ENCODE results near the gene NAV1. TPM values are rescaled to one million over a fixed set of nuclear protein-coding genes. Genes with fewer than 3 reads are reported as not detected.

Gene NAV1
- total and polyA plus RNA-seq, 9 of the 15 experiments (the other 6 are each of a cell fraction or from before 2014, with no cell fraction given), result 0.91 to 16.8 (median 3.2) TPM

GRCh38 chr1:201537467-201537866 lies 1.5 kb upstream of the NAV1 start:
- H3K27ac ChIP-seq (ENCODE audit: extremely low read depth, low read depth, low read length), result no peak overlapping the region
- 33% methylated on average over 4 of the region's 4 CpGs for WGBS (ENCODE audit: insufficient coverage, low coverage, missing lambda C conversion rate)
- no peak overlapping the region for H3K9ac ChIP-seq (ENCODE audit: insufficient read depth in 1 of 2, low read depth in 2 of 2, low read length in 2 of 2)
- FAIRE-seq, result no peak
- H3K4me3 ChIP-seq, result no peak overlapping the region
- H4K20me1 ChIP-seq (replicated peaks; ENCODE audit: control insufficient read depth, insufficient read depth, low read length), result no peaks in the 10 kb centered on the region
- H3K79me2 ChIP-seq (ENCODE audit: control insufficient read depth, insufficient read depth, low read length), result no peaks in the 10 kb centered on the region
- ChIA-PET POLR2A (interaction anchor here (0.5 to 1.4 kb wide), 2 partner anchors 14 to 91 kb away, joined by 3 to 7 read pairs; no protein-coding TSS in a partner anchor), CTCF (ENCODE audit: low intra/inter-chr PET ratio) (interaction anchor here (0.6 kb wide), 1 partner anchor 45 kb away, joined by 3 read pairs; no protein-coding TSS in a partner anchor)
- H3K27me3 ChIP-seq (ENCODE audit: control insufficient read depth in 2 of 2, insufficient read depth in 2 of 2, low read length in 2 of 2), result peaks cover 25 to 45% of the 10 kb centered on the region in 2 experiments
- H3K36me3 ChIP-seq (ENCODE audit: control insufficient read depth, insufficient read depth, low read length), result no peaks in the 10 kb centered on the region
- H2AFZ ChIP-seq (ENCODE audit: low read depth, low read length), result no peak overlapping the region
- H3K4me1 ChIP-seq (replicated peaks in 1 of 2; ENCODE audit: control insufficient read depth in 2 of 2, insufficient read depth in 2 of 2, low read length in 2 of 2), result peaks cover 23 to 28% of the 10 kb centered on the region in 2 experiments
- H3K4me2 ChIP-seq (ENCODE audit: insufficient read depth, low read length), result no peak overlapping the region
- no peak for DNase-seq (ENCODE audit: extremely low read depth in 1 of 4, low spot score in 3 of 4)
- no TSS peak for BruUV-seq (replicated peaks)
- ATAC-seq, result no peak
- TF ChIP-seq KDM1A (IDR thresholded peaks at IDR 0.05) (peak; percentile 52 to 63; a peak in 2 of 4 replicates), SNRNP70 (optimal IDR thresholded peaks at IDR 0.05; ENCODE audit: low read depth, low read length) (no peak), HDAC2 (IDR thresholded peaks at IDR 0.05) (peak; percentile 74; the same call in 1 of the 2 replicates), ETV1 (tag; conservative IDR thresholded peaks at IDR 0.05; ENCODE audit: low read depth) (no peak), BCOR (IDR thresholded peaks at IDR 0.05) (peak; percentile 93), ILK (tag; IDR thresholded peaks at IDR 0.05; ENCODE audit: borderline replicate concordance, low read depth) (no peak), SMARCA5 (IDR thresholded peaks at IDR 0.05) (peak; percentile 50; the same call in 1 of the 2 replicates), RBM25 (IDR thresholded peaks at IDR 0.05; ENCODE audit: low read depth, low read length, severe bottlenecking) (peak; percentile 92), ESRRA (IDR thresholded peaks at IDR 0.05; ENCODE audit: borderline replicate concordance, low read depth) (0 out of 2 replicates have a peak, but pooled peaks have one; percentile 44), DMBX1 (CRISPR knock-in tag; IDR thresholded peaks at IDR 0.05; ENCODE audit: borderline replicate concordance) (no peak), PREB (CRISPR knock-in tag; IDR thresholded peaks at IDR 0.05) (no peak), RCOR1 (IDR thresholded peaks at IDR 0.05; ENCODE audit: borderline replicate concordance in 1 of 2, low read depth in 2 of 2, low read length in 2 of 2) (peak in 1 of 2 experiments; percentile 39; a peak in 1 of 4 replicates), CHD4 (IDR thresholded peaks at IDR 0.05; ENCODE audit: insufficient read depth, insufficient replicate concordance, low read depth, low read length, poor library complexity, severe bottlenecking) (peak; percentile 82), ADNP (tag; IDR thresholded peaks at IDR 0.05) (peak; percentile 89)
- H3K9me1 ChIP-seq (ENCODE audit: control insufficient read depth, insufficient read depth, low read length), result no peaks in the 10 kb centered on the region
- in situ Hi-C loops (cut with MboI) (no loop called here), intact Hi-C loops (cut with micrococcal nuclease) (loop anchor here (10.0 kb wide), 1 partner anchor 437 kb away; no protein-coding TSS in a partner anchor)
- no peaks in the 10 kb centered on the region for H3K9me3 ChIP-seq (replicated peaks; ENCODE audit: control insufficient read depth, insufficient read depth, low read depth, low read length)

All from K562 (cell line).